ENCODE data around the gene RPS23. TPM values are rescaled to one million over a fixed set of nuclear protein-coding genes. Genes with fewer than 3 reads are reported as not detected.

Gene RPS23
- total RNA-seq, 1 experiment from 2014 or later: 1,388 TPM

DNA sequence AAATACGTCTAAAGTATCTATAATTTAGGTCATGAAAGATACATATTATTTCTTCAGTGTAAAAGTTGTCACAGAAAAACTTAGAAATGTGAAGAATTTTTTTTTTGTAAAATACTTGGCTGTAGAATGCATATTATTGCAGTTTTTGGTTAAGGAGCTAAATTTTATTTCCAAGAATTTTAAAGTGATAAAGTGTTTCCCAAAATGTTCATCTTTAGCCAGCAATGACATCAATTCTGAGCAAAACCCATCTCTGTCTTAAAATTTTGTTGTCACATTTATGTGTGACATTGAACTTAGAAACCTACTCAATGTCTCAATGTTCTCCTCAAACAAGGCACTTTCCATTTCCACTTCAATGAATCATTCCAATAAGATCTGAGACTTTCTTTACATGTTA is 47.8 kb upstream of the RPS23 start:
- DNase-seq (ENCODE audit: low read depth, low spot score) (no peak), ATAC-seq (no peak)
- Histone ChIP-seq H3K4me1 (ENCODE audit: control insufficient read depth, insufficient read depth, low read length) (no peaks in the 10 kb centered on the region), H3K9me3 (ENCODE audit: control insufficient read depth, insufficient read depth, low read depth, low read length) (no peaks in the 10 kb centered on the region), H3K4me3 (ENCODE audit: low read depth in 2 of 2, low read length in 2 of 2) (no peak overlapping the region), H3K27ac (ENCODE audit: low read length) (no peak overlapping the region), H3K36me3 (ENCODE audit: control insufficient read depth, insufficient read depth, low read length) (no peaks in the 10 kb centered on the region), H3K27me3 (ENCODE audit: control insufficient read depth, insufficient read depth, low read length) (peaks cover 8% of the 10 kb centered on the region; the same call in 1 of the 2 replicates)
- intact Hi-C loops (cut with micrococcal nuclease; ENCODE audit: unreplicated experiment) (no loop called here), in situ Hi-C loops (cut with HindIII; ENCODE audit: low pct_unique_long_range_greater_than_20kb, low sequenced_read_pairs) (no loop called here)
- BruUV-seq (replicated peaks): no TSS peak
- ChIA-PET CTCF (no interaction called here), POLR2A (no interaction called here)
- TF ChIP-seq, protein P1, sequence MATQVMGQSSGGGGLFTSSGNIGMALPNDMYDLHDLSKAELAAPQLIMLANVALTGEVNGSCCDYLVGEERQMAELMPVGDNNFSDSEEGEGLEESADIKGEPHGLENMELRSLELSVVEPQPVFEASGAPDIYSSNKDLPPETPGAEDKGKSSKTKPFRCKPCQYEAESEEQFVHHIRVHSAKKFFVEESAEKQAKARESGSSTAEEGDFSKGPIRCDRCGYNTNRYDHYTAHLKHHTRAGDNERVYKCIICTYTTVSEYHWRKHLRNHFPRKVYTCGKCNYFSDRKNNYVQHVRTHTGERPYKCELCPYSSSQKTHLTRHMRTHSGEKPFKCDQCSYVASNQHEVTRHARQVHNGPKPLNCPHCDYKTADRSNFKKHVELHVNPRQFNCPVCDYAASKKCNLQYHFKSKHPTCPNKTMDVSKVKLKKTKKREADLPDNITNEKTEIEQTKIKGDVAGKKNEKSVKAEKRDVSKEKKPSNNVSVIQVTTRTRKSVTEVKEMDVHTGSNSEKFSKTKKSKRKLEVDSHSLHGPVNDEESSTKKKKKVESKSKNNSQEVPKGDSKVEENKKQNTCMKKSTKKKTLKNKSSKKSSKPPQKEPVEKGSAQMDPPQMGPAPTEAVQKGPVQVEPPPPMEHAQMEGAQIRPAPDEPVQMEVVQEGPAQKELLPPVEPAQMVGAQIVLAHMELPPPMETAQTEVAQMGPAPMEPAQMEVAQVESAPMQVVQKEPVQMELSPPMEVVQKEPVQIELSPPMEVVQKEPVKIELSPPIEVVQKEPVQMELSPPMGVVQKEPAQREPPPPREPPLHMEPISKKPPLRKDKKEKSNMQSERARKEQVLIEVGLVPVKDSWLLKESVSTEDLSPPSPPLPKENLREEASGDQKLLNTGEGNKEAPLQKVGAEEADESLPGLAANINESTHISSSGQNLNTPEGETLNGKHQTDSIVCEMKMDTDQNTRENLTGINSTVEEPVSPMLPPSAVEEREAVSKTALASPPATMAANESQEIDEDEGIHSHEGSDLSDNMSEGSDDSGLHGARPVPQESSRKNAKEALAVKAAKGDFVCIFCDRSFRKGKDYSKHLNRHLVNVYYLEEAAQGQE (IDR thresholded peaks at IDR 0.05; ENCODE audit: insufficient read depth in 1 of 2, low read depth in 2 of 2, low read length in 1 of 2): no peak
- TF ChIP-seq POLR2AphosphoS5 (IDR thresholded peaks at IDR 0.05; ENCODE audit: low read depth, low read length): no peak
- TF ChIP-seq SIN3A (IDR thresholded peaks at IDR 0.05; ENCODE audit: borderline replicate concordance, insufficient read depth, low read depth, low read length): no peak
- no peak for TF ChIP-seq TCF7L2 (IDR thresholded peaks at IDR 0.05; ENCODE audit: low read depth, low read length)
- TF ChIP-seq, protein P2, sequence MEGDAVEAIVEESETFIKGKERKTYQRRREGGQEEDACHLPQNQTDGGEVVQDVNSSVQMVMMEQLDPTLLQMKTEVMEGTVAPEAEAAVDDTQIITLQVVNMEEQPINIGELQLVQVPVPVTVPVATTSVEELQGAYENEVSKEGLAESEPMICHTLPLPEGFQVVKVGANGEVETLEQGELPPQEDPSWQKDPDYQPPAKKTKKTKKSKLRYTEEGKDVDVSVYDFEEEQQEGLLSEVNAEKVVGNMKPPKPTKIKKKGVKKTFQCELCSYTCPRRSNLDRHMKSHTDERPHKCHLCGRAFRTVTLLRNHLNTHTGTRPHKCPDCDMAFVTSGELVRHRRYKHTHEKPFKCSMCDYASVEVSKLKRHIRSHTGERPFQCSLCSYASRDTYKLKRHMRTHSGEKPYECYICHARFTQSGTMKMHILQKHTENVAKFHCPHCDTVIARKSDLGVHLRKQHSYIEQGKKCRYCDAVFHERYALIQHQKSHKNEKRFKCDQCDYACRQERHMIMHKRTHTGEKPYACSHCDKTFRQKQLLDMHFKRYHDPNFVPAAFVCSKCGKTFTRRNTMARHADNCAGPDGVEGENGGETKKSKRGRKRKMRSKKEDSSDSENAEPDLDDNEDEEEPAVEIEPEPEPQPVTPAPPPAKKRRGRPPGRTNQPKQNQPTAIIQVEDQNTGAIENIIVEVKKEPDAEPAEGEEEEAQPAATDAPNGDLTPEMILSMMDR (IDR thresholded peaks at IDR 0.05): no peak

DNA sequence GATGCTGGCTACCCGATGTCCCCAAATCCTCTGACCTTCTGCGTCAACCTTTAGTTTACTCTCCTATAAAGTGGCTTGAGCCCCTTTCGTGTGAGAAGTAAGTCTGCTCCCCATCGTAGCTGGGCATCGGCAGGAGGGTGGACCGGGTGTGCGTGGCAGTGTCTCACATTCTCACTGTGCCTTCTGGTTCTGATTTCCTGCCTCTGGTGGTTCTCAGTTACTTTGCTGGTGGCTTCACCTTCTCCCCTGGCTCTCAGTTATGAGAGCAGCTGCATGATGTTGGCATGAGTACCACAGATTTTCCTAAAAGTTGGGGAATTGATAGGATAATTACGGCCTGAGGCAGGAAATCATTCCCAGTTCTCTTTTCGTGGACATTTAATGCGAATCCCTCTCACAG is 47.0 kb upstream of the RPS23 start:
- TF ChIP-seq POLR2AphosphoS5 (IDR thresholded peaks at IDR 0.05; ENCODE audit: low read depth, low read length): no peak
- no peak for TF ChIP-seq TCF7L2 (IDR thresholded peaks at IDR 0.05; ENCODE audit: low read depth, low read length)
- TF ChIP-seq, protein P1 (IDR thresholded peaks at IDR 0.05; ENCODE audit: insufficient read depth in 1 of 2, low read depth in 2 of 2, low read length in 1 of 2): no peak
- no peak for TF ChIP-seq SIN3A (IDR thresholded peaks at IDR 0.05; ENCODE audit: borderline replicate concordance, insufficient read depth, low read depth, low read length)
- TF ChIP-seq, protein P2 (IDR thresholded peaks at IDR 0.05): no peak
- no peak for ATAC-seq
- intact Hi-C loops (cut with micrococcal nuclease; ENCODE audit: unreplicated experiment): no loop called here
- in situ Hi-C loops (cut with HindIII; ENCODE audit: low pct_unique_long_range_greater_than_20kb, low sequenced_read_pairs): no loop called here
- CTCF ChIA-PET: no interaction called here
- BruUV-seq (replicated peaks): no TSS peak
- Histone ChIP-seq H3K27me3 (ENCODE audit: control insufficient read depth, insufficient read depth, low read length) (peaks cover 8% of the 10 kb centered on the region; the same call in 1 of the 2 replicates), H3K36me3 (ENCODE audit: control insufficient read depth, insufficient read depth, low read length) (no peaks in the 10 kb centered on the region), H3K4me3 (ENCODE audit: low read depth in 2 of 2, low read length in 2 of 2) (no peak overlapping the region), H3K4me1 (ENCODE audit: control insufficient read depth, insufficient read depth, low read length) (no peaks in the 10 kb centered on the region), H3K27ac (ENCODE audit: low read length) (no peak overlapping the region), H3K9me3 (ENCODE audit: control insufficient read depth, insufficient read depth, low read depth, low read length) (no peaks in the 10 kb centered on the region)
- DNase-seq (ENCODE audit: low read depth, low spot score): no peak
- POLR2A ChIA-PET: no interaction called here

Data from Panc1 (cell line).